MM.1S (cell line): ENCODE data around the gene TTC28.

Experiments
- DNase-seq: peaks from one replicate; pipeline ENCODE4 v3.0.0-alpha.2; 2015
- H2AFZ ChIP-seq: fragments of 300-600 bp; sonication (generic); 2 replicates; pipeline ENCODE4 v1.6.0; 2016; ENCODE audit warnings: antibody characterized with exemption, low read length
- H3F3A ChIP-seq: fragments of 300-600 bp; sonication (generic); 2 replicates; pipeline ENCODE4 v1.6.1; 2016; ENCODE audit warnings: mild to moderate bottlenecking, antibody characterized with exemption, low read length, moderate library complexity, mixed read lengths; ENCODE audit not compliant: insufficient read depth
- H3K27ac ChIP-seq: fragments of 300-600 bp; sonication (generic); 2 replicates; pipeline ENCODE4 v1.5.1; 2016; ENCODE audit warnings: mild to moderate bottlenecking, low read length
- H3K27me3 ChIP-seq: fragments of 300-600 bp; sonication (generic); replicated peaks from 2 replicates; pipeline ENCODE4 v1.6.0; 2016; ENCODE audit warnings: low read length; ENCODE audit not compliant: insufficient read depth
- H3K36me3 ChIP-seq: fragments of 300-600 bp; sonication (generic); replicated peaks from 2 replicates; pipeline ENCODE4 v1.6.1; 2016; ENCODE audit warnings: mild to moderate bottlenecking, low read length, mixed read lengths; ENCODE audit not compliant: insufficient read depth
- H3K4me1 ChIP-seq: fragments of 300-600 bp; sonication (generic); 2 replicates; pipeline ENCODE4 v1.6.1; 2016; ENCODE audit warnings: low read length, mixed read lengths
- H3K4me2 ChIP-seq: fragments of 300-600 bp; sonication (generic); 2 replicates; pipeline ENCODE4 v1.6.0; 2016; ENCODE audit warnings: low read depth, low read length
- H3K4me3 ChIP-seq: fragments of 300-600 bp; sonication (generic); 2 replicates; pipeline ENCODE4 v1.5.1; 2016; ENCODE audit warnings: low read length, mixed read lengths
- H3K79me2 ChIP-seq: fragments of 300-600 bp; sonication (generic); 2 replicates; pipeline ENCODE4 v1.6.1; 2016; ENCODE audit warnings: mixed run types, low read length, mixed read lengths
- H3K9ac ChIP-seq: fragments of 300-600 bp; sonication (generic); 2 replicates; pipeline ENCODE4 v1.6.1; 2016; ENCODE audit warnings: low read length, mixed read lengths
- H3K9me2 ChIP-seq: fragments of 300-600 bp; sonication (generic); replicated peaks from 2 replicates; pipeline ENCODE4 v1.6.1; 2016; ENCODE audit warnings: mild to moderate bottlenecking, low read length, mixed read lengths; ENCODE audit not compliant: insufficient read depth
- H3K9me3 ChIP-seq: fragments of 300-600 bp; sonication (generic); replicated peaks from 2 replicates; pipeline ENCODE4 v1.6.1; 2016; ENCODE audit warnings: mild to moderate bottlenecking, low read length, mixed read lengths; ENCODE audit not compliant: insufficient read depth
- H4K20me1 ChIP-seq: fragments of 300-600 bp; sonication (generic); 2 replicates; pipeline ENCODE4 v1.6.1; 2016; ENCODE audit warnings: mild to moderate bottlenecking, low read length, moderate library complexity, mixed read lengths; ENCODE audit not compliant: insufficient read depth
- EZH2 ChIP-seq: fragments of 300-600 bp; sonication (generic); optimal IDR thresholded peaks from 2 replicates; pipeline ENCODE3; 2017; ENCODE audit warnings: low read depth, mild to moderate bottlenecking, antibody characterized with exemption, low read length, mixed read lengths
- EZH2phosphoT487 ChIP-seq: fragments of 300-600 bp; sonication (generic); IDR thresholded peaks from 2 replicates; pipeline ENCODE4 v1.6.1; 2018; ENCODE audit warnings: antibody characterized with exemption, low read length
- TF ChIP-seq, protein P1 (sequence below): fragments of 300-600 bp; sonication (generic); IDR thresholded peaks from 2 replicates; pipeline ENCODE4 v1.5.1; 2016; ENCODE audit warnings: antibody characterized with exemption, low read length, mixed read lengths

Gene TTC28

DNA sequence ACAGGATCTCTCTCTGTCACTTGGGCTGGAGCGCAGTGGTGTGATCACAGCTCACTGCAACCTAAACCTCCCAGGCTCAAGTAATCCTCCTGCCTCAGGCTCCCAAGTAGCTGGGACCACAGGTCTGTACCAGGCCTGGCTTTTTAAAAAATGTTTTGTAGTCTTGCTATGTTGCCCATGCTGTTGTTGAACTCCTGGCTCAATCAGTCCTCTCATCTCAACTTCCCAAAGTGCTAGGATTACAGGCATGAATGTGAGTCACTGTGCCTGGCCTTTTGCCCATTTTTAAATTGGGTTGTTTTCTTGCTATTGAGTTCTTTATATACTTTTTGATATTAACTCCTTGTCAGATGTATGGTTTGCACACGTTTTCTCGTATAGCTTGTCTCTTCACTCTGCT is 727.5 kb downstream of the TTC28 start:
- Histone ChIP-seq H3K9me3 (no peaks in the 10 kb centered on the region), H3K36me3 (no peaks in the 10 kb centered on the region), H3K27me3 (no peaks in the 10 kb centered on the region), H3K4me1 (no peaks in the 10 kb centered on the region), H3F3A (no peaks in the 10 kb centered on the region), H4K20me1 (no peaks in the 10 kb centered on the region), H3K9me2 (no peaks in the 10 kb centered on the region), H2AFZ (no peak overlapping the region), H3K79me2 (no peaks in the 10 kb centered on the region), H3K9ac (no peak overlapping the region), H3K4me3 (no peak overlapping the region), H3K4me2 (no peak overlapping the region), H3K27ac (no peak overlapping the region)
- TF ChIP-seq, protein P1, sequence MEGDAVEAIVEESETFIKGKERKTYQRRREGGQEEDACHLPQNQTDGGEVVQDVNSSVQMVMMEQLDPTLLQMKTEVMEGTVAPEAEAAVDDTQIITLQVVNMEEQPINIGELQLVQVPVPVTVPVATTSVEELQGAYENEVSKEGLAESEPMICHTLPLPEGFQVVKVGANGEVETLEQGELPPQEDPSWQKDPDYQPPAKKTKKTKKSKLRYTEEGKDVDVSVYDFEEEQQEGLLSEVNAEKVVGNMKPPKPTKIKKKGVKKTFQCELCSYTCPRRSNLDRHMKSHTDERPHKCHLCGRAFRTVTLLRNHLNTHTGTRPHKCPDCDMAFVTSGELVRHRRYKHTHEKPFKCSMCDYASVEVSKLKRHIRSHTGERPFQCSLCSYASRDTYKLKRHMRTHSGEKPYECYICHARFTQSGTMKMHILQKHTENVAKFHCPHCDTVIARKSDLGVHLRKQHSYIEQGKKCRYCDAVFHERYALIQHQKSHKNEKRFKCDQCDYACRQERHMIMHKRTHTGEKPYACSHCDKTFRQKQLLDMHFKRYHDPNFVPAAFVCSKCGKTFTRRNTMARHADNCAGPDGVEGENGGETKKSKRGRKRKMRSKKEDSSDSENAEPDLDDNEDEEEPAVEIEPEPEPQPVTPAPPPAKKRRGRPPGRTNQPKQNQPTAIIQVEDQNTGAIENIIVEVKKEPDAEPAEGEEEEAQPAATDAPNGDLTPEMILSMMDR, result no peak
- no peak for TF ChIP-seq EZH2
- no peak for TF ChIP-seq EZH2phosphoT487
- no peak for DNase-seq

DNA sequence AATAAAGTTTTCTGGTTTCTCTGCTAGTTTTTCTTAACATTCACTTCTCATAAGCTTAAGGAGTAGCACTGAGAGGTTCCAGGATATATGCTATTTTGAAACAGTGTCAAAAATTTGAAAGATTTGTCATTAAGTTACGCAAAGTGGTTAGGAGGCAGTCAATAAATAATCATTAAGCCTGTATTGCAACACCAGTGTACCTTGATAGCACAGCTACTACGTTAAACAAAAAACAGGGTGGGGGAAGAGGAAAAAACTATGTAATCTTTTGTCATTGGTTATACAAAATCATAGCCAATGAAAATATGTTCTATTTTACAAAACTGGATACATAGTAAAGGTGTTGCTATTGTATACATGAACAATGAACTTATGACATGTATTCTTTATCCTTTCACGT is 730.2 kb downstream of the TTC28 start:
- H3F3A ChIP-seq, result no peaks in the 10 kb centered on the region
- H3K4me1 ChIP-seq, result no peaks in the 10 kb centered on the region
- H3K79me2 ChIP-seq, result no peaks in the 10 kb centered on the region
- no peak overlapping the region for H3K9ac ChIP-seq
- DNase-seq, result no peak
- no peak for TF ChIP-seq EZH2
- TF ChIP-seq, protein P1, result no peak
- TF ChIP-seq EZH2phosphoT487, result no peak
- H3K36me3 ChIP-seq, result no peaks in the 10 kb centered on the region
- H2AFZ ChIP-seq, result no peak overlapping the region
- no peaks in the 10 kb centered on the region for H3K9me2 ChIP-seq
- H3K4me2 ChIP-seq, result no peak overlapping the region
- no peaks in the 10 kb centered on the region for H4K20me1 ChIP-seq
- no peak overlapping the region for H3K27ac ChIP-seq
- H3K27me3 ChIP-seq, result no peaks in the 10 kb centered on the region
- H3K9me3 ChIP-seq, result no peaks in the 10 kb centered on the region
- no peak overlapping the region for H3K4me3 ChIP-seq

- no peaks in the 10 kb centered on the region for H3K9me2 ChIP-seq
- no peaks in the 10 kb centered on the region for H3K9me3 ChIP-seq
- TF ChIP-seq, protein P1, result no peak
- TF ChIP-seq EZH2 (no peak), EZH2phosphoT487 (no peak)
- H3K36me3 ChIP-seq, result no peaks in the 10 kb centered on the region
- no peaks in the 10 kb centered on the region for H3K79me2 ChIP-seq
- no peak overlapping the region for H3K4me3 ChIP-seq
- H2AFZ ChIP-seq, result no peak overlapping the region
- no peak overlapping the region for H3K4me2 ChIP-seq
- DNase-seq, result no peak
- H3K9ac ChIP-seq, result no peak overlapping the region
- H3K27ac ChIP-seq, result no peak overlapping the region
- no peaks in the 10 kb centered on the region for H3K4me1 ChIP-seq
- no peaks in the 10 kb centered on the region for H4K20me1 ChIP-seq
- no peaks in the 10 kb centered on the region for H3K27me3 ChIP-seq
- no peaks in the 10 kb centered on the region for H3F3A ChIP-seq
Measured at GRCh38 chr22:27948569-27948968, 731.1 kb downstream of the TTC28 start.
